ENCODE measurements around the gene LY9. TPM values are rescaled to one million over a fixed set of nuclear protein-coding genes. Genes with fewer than 3 reads are reported as not detected.

The LY9 gene
- total and polyA plus RNA-seq, 2 of the 13 experiments (the other 11 are each of a cell fraction or from before 2014, with no cell fraction given), result not detected

DNA sequence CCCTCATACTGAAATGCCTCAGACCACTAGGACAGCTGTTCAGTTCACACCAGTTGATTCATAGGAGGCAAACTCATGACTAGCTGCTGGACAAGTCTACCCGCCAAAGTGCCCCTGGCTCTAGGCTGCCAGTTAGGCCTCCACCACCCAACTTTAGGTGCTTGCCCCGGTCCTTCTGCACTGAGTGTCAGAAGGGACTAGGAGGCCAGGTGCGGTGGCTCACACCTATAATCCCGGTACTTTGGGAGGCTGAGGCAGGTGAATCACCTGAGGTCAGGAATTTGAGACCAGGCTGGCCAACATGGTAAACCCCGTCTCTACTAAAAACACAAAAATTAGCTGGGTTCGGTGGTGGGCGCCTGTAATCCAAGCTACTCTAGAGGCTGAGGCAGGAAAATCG is 18.9 kb downstream of the LY9 start:
- Histone ChIP-seq H3K9ac (ENCODE audit: insufficient read depth, low read depth, low read length) (no peak overlapping the region), H3K36me3 (replicated peaks in 1 of 2; ENCODE audit: control insufficient read depth in 1 of 2, insufficient read depth in 2 of 2, low read length in 2 of 2) (no peaks in the 10 kb centered on the region), H3K4me2 (ENCODE audit: low read depth, low read length) (no peak overlapping the region), H3K4me1 (ENCODE audit: insufficient read depth, low read length) (no peaks in the 10 kb centered on the region), H2AFZ (ENCODE audit: low read length) (no peak overlapping the region), H3K4me3 (replicated peaks in 1 of 3; ENCODE audit: insufficient read depth in 1 of 3, low read depth in 2 of 3, low read length in 3 of 3) (no peak overlapping the region), H3K9me3 (ENCODE audit: low read length) (no peaks in the 10 kb centered on the region), H4K20me1 (ENCODE audit: insufficient read depth, low read length) (no peaks in the 10 kb centered on the region), H3K27ac (ENCODE audit: extremely low read length, insufficient read depth, low read length) (no peak overlapping the region), H3K27me3 (ENCODE audit: control insufficient read depth in 1 of 2, insufficient read depth in 2 of 2, low read length in 2 of 2) (peaks cover 2 to 3% of the 10 kb centered on the region in 2 experiments; a peak in 3 of 5 replicates), H3K79me2 (ENCODE audit: insufficient read depth, low read length) (no peaks in the 10 kb centered on the region)
- ATAC-seq, result no peak
- ChIA-PET POLR2A (interaction anchor here (0.6 kb wide), 1 partner anchor 75 kb away, joined by 3 read pairs; no protein-coding TSS in a partner anchor), CTCF (ENCODE audit: low intra/inter-chr PET ratio, low total read pairs) (no interaction called here)
- TF ChIP-seq ZNF367 (CRISPR knock-in tag; IDR thresholded peaks at IDR 0.05; ENCODE audit: borderline replicate concordance) (no peak), JUN (CRISPR knock-in tag; IDR thresholded peaks at IDR 0.05) (no peak), ZNF382 (CRISPR knock-in tag; IDR thresholded peaks at IDR 0.05; ENCODE audit: borderline replicate concordance) (no peak), MTF2 (CRISPR knock-in tag; IDR thresholded peaks at IDR 0.05; ENCODE audit: borderline replicate concordance) (no peak), ZNF138 (CRISPR knock-in tag; IDR thresholded peaks at IDR 0.05; ENCODE audit: low read depth) (no peak), ZNF766 (CRISPR knock-in tag; IDR thresholded peaks at IDR 0.05; ENCODE audit: borderline replicate concordance) (no peak), RXRB (CRISPR knock-in tag; IDR thresholded peaks at IDR 0.05; ENCODE audit: borderline replicate concordance) (no peak), TMF1 (CRISPR knock-in tag; IDR thresholded peaks at IDR 0.05; ENCODE audit: low read depth) (no peak), ELF1 (CRISPR knock-in tag; IDR thresholded peaks at IDR 0.05) (no peak), ZBTB7A (CRISPR knock-in tag; IDR thresholded peaks at IDR 0.05) (no peak), ZNF143 (CRISPR knock-in tag; IDR thresholded peaks at IDR 0.05) (no peak), ZC3H4 (CRISPR knock-in tag; IDR thresholded peaks at IDR 0.05; ENCODE audit: borderline replicate concordance) (no peak)
- TF ChIP-seq, protein P1, sequence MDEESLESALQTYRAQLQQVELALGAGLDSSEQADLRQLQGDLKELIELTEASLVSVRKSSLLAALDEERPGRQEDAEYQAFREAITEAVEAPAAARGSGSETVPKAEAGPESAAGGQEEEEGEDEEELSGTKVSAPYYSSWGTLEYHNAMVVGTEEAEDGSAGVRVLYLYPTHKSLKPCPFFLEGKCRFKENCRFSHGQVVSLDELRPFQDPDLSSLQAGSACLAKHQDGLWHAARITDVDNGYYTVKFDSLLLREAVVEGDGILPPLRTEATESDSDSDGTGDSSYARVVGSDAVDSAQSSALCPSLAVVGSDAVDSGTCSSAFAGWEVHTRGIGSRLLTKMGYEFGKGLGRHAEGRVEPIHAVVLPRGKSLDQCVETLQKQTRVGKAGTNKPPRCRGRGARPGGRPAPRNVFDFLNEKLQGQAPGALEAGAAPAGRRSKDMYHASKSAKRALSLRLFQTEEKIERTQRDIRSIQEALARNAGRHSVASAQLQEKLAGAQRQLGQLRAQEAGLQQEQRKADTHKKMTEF (CRISPR knock-in tag; IDR thresholded peaks at IDR 0.05), result no peak
- TF ChIP-seq, protein P2, sequence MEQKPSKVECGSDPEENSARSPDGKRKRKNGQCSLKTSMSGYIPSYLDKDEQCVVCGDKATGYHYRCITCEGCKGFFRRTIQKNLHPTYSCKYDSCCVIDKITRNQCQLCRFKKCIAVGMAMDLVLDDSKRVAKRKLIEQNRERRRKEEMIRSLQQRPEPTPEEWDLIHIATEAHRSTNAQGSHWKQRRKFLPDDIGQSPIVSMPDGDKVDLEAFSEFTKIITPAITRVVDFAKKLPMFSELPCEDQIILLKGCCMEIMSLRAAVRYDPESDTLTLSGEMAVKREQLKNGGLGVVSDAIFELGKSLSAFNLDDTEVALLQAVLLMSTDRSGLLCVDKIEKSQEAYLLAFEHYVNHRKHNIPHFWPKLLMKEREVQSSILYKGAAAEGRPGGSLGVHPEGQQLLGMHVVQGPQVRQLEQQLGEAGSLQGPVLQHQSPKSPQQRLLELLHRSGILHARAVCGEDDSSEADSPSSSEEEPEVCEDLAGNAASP (CRISPR knock-in tag; IDR thresholded peaks at IDR 0.05; ENCODE audit: borderline replicate concordance), result no peak
- TF ChIP-seq, protein P3, sequence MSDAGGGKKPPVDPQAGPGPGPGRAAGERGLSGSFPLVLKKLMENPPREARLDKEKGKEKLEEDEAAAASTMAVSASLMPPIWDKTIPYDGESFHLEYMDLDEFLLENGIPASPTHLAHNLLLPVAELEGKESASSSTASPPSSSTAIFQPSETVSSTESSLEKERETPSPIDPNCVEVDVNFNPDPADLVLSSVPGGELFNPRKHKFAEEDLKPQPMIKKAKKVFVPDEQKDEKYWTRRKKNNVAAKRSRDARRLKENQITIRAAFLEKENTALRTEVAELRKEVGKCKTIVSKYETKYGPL (CRISPR knock-in tag; IDR thresholded peaks at IDR 0.05), result no peak
- in situ Hi-C loops (cut with HindIII; ENCODE audit: extremely low pct_ligation_motif_present, low pct_unique_long_range_greater_than_20kb), result no loop called here
- intact Hi-C loops (cut with micrococcal nuclease; ENCODE audit: unreplicated experiment), result no loop called here
- no peak for DNase-seq (ENCODE audit: low spot score)
- no peak for FAIRE-seq
- no TSS peak for BruUV-seq (replicated peaks)
- WGBS (ENCODE audit: low lambda C conversion rate), result 53% methylated on average over 5 of the region's 8 CpGs

Data from HepG2 (cell line).